Tibial artery (tissue), 4 donors: ENCODE data around the gene SLC44A5.

Experiments
- DNase-seq, 2 donors: peaks; one replicate each; pipeline ENCODE4 v3.0.0-alpha.2; 2019
- H3K27ac ChIP-seq, 2 donors: fragments of 200-600 bp; sonication (generic) in 1 of 2; 1 replicate in 1 of 2; 2 replicates in 1 of 2; pipeline ENCODE4 v1.5.1; 2018 to 2019; ENCODE audit warnings: mild to moderate bottlenecking in 1 of 2
- H3K27me3 ChIP-seq, 2 donors: fragments of 200-600 bp; sonication (generic) in 1 of 2; one replicate each; pipeline versions ENCODE4 v1.5.1 to v1.6.0; 2016 to 2019
- H3K36me3 ChIP-seq, 3 donors: fragments of 200-600 bp; sonication (generic) in 2 of 3; one replicate each; pipeline ENCODE4 v1.5.1; 2016 to 2019; ENCODE audit warnings: mild to moderate bottlenecking in 2 of 3
- H3K4me1 ChIP-seq, 4 donors: fragments of 200-600 bp; sonication (generic) in 2 of 4; 1 replicate in 3 of 4; 2 replicates in 1 of 4; pipeline ENCODE4 v1.5.1; 2016 to 2019
- H3K4me3 ChIP-seq, 2 donors: fragments of 200-600 bp; sonication (generic) in 1 of 2; 1 replicate in 1 of 2; 2 replicates in 1 of 2; pipeline ENCODE4 v1.5.1; 2018 to 2019; ENCODE audit warnings: mild to moderate bottlenecking in 2 of 2
- H3K9me3 ChIP-seq, 3 donors: fragments of 200-600 bp; sonication (generic) in 1 of 3; one replicate each; pipeline ENCODE4 v1.5.1; 2016 to 2019
- intact Hi-C: fragments of 100-400 bp; cut with DNase I; formaldehyde crosslinking; loops from one replicate; pipeline ENCODE4 v1.15.0; 2023; ENCODE audit warnings: low total_unique reads
- TF ChIP-seq, protein P1 (sequence below), 2 experiments: fragments of 200-600 bp in 1 of 2; fragments of 450-650 bp in 1 of 2; IDR thresholded peaks; one replicate each; pipeline ENCODE4 v1.5.1; 2017 to 2019; ENCODE audit warnings: antibody characterized with exemption in 2 of 2, mild to moderate bottlenecking in 1 of 2, moderate library complexity in 1 of 2

The SLC44A5 gene

GRCh38 chr1:75342786-75343185 lies 268.1 kb downstream of the SLC44A5 start:
- no peaks in the 10 kb centered on the region for H3K27me3 ChIP-seq
- H3K4me1 ChIP-seq: no peaks in the 10 kb centered on the region
- no peak overlapping the region for H3K4me3 ChIP-seq
- intact Hi-C loops: no loop called here
- no peaks in the 10 kb centered on the region for H3K9me3 ChIP-seq
- no peak overlapping the region for H3K27ac ChIP-seq
- no peak for DNase-seq
- TF ChIP-seq, protein P1, sequence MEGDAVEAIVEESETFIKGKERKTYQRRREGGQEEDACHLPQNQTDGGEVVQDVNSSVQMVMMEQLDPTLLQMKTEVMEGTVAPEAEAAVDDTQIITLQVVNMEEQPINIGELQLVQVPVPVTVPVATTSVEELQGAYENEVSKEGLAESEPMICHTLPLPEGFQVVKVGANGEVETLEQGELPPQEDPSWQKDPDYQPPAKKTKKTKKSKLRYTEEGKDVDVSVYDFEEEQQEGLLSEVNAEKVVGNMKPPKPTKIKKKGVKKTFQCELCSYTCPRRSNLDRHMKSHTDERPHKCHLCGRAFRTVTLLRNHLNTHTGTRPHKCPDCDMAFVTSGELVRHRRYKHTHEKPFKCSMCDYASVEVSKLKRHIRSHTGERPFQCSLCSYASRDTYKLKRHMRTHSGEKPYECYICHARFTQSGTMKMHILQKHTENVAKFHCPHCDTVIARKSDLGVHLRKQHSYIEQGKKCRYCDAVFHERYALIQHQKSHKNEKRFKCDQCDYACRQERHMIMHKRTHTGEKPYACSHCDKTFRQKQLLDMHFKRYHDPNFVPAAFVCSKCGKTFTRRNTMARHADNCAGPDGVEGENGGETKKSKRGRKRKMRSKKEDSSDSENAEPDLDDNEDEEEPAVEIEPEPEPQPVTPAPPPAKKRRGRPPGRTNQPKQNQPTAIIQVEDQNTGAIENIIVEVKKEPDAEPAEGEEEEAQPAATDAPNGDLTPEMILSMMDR (IDR thresholded peaks at IDR 0.05): no peak
- no peaks in the 10 kb centered on the region for H3K36me3 ChIP-seq

- Histone ChIP-seq H3K9me3 (no peaks in the 10 kb centered on the region), H3K27ac (no peak overlapping the region)
- intact Hi-C loops: no loop called here
Measured at GRCh38 chr1:75341537-75341936, 269.4 kb downstream of the SLC44A5 start.

DNA sequence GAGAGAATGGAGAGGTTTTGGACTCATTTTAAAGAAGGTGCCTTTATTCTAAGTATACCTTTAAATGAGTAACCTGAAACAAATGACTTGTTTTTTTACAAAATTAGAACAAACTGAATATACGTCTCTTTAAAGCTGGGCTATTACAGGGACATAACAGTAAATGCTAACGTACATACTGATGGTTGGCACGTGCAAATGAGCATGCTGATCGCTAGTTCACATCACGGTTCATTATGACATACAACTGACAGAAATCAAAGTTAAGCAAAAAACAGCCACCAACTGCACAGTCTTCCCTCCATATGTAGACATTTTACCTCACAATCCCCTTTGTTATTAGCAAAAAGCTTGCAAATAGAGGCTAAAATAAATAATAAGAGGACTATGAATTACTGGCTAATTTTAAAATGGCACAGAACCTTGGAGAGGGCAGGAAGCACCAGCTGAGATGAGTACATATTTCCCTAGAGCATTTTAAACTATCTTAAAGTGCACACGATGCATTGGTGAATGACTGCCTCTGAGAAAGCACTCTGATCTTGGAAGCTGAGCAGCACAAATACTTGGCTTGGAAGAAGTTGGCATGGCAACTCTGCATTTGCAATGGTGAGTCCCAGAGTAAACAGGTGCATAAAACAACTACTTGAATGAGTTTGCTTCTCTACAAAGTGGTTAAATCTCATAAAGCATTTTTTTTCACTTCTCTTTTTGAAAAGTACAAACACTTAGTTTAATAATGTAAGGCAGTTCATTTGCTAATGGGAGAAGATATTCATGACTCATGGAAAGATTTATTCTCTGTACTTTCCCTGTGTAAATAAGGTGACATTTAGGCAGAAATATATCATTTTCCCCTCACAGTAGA lies 272.1 kb downstream of the SLC44A5 start:
- H3K4me3 ChIP-seq: no peak overlapping the region
- no peak overlapping the region for H3K27ac ChIP-seq
- no peak for DNase-seq
- TF ChIP-seq, protein P1 (IDR thresholded peaks at IDR 0.05): no peak
- H3K36me3 ChIP-seq: no peaks in the 10 kb centered on the region
- intact Hi-C loops: no loop called here
- H3K27me3 ChIP-seq: no peaks in the 10 kb centered on the region
- no peaks in the 10 kb centered on the region for H3K4me1 ChIP-seq
- H3K9me3 ChIP-seq: no peaks in the 10 kb centered on the region

More at GRCh38 chr1:75341537-75341936, 269.4 kb downstream of the SLC44A5 start:
- no peak for DNase-seq
- H3K4me1 ChIP-seq: no peaks in the 10 kb centered on the region
- TF ChIP-seq, protein P1 (IDR thresholded peaks at IDR 0.05): no peak
- H3K36me3 ChIP-seq: no peaks in the 10 kb centered on the region
- H3K4me3 ChIP-seq: no peak overlapping the region
- H3K27me3 ChIP-seq: no peaks in the 10 kb centered on the region

- no peak overlapping the region for H3K27ac ChIP-seq
- H3K9me3 ChIP-seq: no peaks in the 10 kb centered on the region
- H3K4me3 ChIP-seq: no peak overlapping the region
- no peaks in the 10 kb centered on the region for H3K36me3 ChIP-seq
- TF ChIP-seq, protein P1 (IDR thresholded peaks at IDR 0.05): no peak
- intact Hi-C loops: no loop called here
- no peaks in the 10 kb centered on the region for H3K27me3 ChIP-seq
- no peaks in the 10 kb centered on the region for H3K4me1 ChIP-seq
- DNase-seq: no peak
Measured at GRCh38 chr1:75334876-75335389, 276.0 kb downstream of the SLC44A5 start.

DNA sequence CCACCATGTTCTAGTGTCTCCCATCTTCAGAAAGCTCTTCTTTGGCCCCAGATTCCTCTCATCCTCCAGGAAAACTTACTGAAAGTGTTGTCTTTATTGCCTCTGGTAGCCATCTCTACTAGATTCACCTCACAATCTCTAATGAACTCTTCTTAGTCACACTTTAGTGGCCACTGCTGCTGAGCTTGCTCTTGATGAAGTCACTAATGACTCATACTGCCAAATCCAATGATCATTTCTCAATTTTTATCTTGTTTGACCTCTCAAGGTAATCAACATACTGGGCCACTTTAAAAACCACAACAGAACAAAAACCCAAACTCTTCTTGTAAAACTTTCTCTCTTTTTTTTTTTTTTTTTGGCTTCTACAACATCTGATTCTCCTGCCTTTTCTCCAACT lies 280.3 kb downstream of the SLC44A5 start:
- no peaks in the 10 kb centered on the region for H3K4me1 ChIP-seq
- intact Hi-C loops: no loop called here
- H3K4me3 ChIP-seq: no peak overlapping the region

More for the DNA sequence above, 280.3 kb downstream of the SLC44A5 start:
- TF ChIP-seq, protein P1 (IDR thresholded peaks at IDR 0.05): no peak
- H3K9me3 ChIP-seq: no peaks in the 10 kb centered on the region
- no peak for DNase-seq
- no peaks in the 10 kb centered on the region for H3K27me3 ChIP-seq
- H3K36me3 ChIP-seq: no peaks in the 10 kb centered on the region
- H3K27ac ChIP-seq: no peak overlapping the region
